HCT116 (cell line): ENCODE measurements around the gene CLRN3.

Source experiments
- CTCF ChIP-seq, 3 experiments: fragments of 200-600 bp in 1 of 3; sonication (generic) in 1 of 3; IDR thresholded peaks in 2 of 3; conservative IDR thresholded peaks in 1 of 3; 2 replicates each; pipeline ENCODE4 v1.5.1; 2012 to 2017; ENCODE audit warnings: low read depth in 2 of 3, low read length in 2 of 3, antibody characterized with exemption in 1 of 3, borderline replicate concordance in 1 of 3, control low read depth in 1 of 3, mild to moderate bottlenecking in 1 of 3, mixed read lengths in 1 of 3, mixed run types in 1 of 3, moderate library complexity in 1 of 3; ENCODE audit not compliant: insufficient read depth in 1 of 3
- POLR2A ChIP-seq: IDR thresholded peaks from 2 replicates; pipeline ENCODE4 v1.7.0; 2011; ENCODE audit warnings: borderline replicate concordance; ENCODE audit not compliant: insufficient read depth, insufficient read length; ENCODE audit errors: extremely low read depth
- SP1 ChIP-seq: IDR thresholded peaks from 2 replicates; pipeline ENCODE4 v1.6.1; 2012; ENCODE audit warnings: low read depth

- TF ChIP-seq SP1 = no peak
- no peak for TF ChIP-seq POLR2A
- TF ChIP-seq CTCF (IDR thresholded peaks at IDR 0.05 in 2 of 3, conservative IDR thresholded peaks at IDR 0.05 in 1 of 3; ENCODE audit: borderline replicate concordance in 1 of 3, insufficient read depth in 1 of 3, low read depth in 2 of 3, low read length in 2 of 3) = no peak
Measured at GRCh38 chr10:127854769-127855590, 37.8 kb downstream of the CLRN3 start.
